RPMI8226 (cell line): ENCODE data around the gene TUBA3D.
"Not testable (repeated sequence)": the region's sequence is repeated elsewhere in the genome, so short reads cannot be mapped to it uniquely, and the experiment has no call there.

Source experiments
- DNase-seq: peaks from one replicate; pipeline ENCODE4 v3.0.0-alpha.2; 2015

Gene TUBA3D

DNA sequence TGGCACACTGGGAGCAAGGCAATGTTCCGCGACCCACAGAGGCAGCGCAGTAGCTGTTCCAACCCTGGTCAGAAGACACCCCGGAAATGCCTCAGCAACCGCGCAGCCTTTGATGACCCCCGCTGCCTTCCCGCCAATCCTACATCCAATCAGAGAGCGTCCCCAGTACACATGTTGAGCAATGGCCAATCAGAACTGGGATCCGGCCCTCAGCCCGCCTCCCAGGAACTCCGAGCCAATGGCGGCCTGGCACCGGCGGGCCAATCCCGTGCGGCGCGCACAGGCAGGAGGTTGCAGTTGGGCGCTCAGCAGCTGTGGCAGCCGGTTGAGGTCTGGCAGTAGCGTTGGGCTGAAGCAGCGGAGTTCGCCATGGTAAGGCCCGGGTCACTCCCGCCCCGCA is at the start of gene TUBA3D:
TSS of gene TUBA3D (plus strand) at position 289 of the 400 bp plus-strand sequence. CDS start at position 370, 81 bp downstream.
- no peak for DNase-seq

DNA sequence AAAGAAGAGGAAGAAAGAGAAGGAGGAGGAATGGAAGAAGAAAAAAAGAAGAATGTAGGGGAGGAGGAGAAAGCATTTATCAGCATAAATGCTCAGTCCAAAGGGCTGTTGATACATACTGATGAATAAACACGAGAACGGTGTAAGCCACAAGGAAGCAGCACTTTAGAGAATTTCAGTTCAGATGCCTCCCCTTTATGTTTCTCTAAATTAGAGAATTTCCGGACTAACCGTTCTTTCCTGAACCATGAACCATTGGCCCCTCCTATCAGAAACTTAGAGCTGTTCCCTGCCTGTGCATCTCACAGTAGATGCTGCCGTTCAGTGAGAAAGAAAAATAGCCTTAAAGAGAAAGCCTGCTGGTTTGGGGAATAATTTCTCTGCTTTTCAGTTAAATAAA is 49.2 kb upstream of the TUBA3D start:
- no peak for DNase-seq

- DNase-seq, result no peak
Observed at GRCh38 chr2:131431336-131431735, 44.6 kb upstream of the TUBA3D start.

DNA sequence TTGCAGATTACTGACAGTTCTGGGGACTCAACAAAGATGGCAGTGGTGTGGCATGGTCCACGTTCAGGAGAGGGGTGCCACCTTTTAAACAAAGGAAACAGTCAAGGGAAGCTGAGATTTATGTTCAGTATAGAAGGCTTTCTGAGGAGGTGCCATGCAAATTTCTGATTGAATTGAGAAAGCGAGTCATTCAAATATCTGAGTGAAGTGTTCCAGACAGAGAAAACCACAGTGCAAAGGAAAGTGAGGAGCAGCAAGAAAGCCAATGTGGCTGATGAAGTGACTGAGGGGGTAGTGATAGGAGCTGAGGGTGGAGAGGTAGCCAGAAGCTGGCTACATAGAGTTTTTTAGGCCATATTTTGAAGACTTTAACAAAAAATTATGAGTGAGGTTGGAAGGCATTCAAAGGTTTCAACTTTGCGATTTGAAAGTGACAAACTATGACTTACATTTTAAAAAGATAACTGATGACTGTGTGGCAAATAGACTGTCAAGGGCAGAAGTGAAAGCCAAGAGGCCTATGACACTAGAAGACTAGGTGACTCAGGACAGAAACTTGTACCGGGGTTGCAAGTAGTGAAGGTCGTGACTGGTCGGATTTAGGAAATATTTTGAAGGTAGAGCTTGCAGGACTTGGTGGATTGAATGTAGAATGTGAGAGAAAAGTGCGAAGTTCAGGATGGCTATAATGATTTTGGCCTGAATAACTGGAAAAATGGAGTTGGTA is 35.0 kb upstream of the TUBA3D start:
- DNase-seq, result not testable (repeated sequence)

GRCh38 chr2:131444736-131445514 is 31.0 kb upstream of the TUBA3D start:
- DNase-seq, result not testable (repeated sequence)

DNA sequence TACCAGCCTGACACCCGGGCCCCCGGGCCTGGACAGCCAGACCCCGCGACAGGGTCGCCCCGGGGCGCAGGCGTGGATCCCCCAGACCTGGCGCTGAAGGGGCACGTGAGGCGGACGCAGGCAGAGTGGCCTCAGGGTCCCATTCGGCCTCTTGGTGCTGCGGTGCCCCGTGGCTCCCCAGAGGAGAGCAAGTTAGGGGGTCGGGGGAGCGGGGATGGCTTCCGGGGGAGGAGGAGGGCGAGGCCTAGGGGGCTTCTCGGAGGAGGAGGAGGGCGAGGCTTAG is 30.5 kb upstream of the TUBA3D start:
- DNase-seq, result not testable (repeated sequence)

- no peak for DNase-seq
Observed at GRCh38 chr2:131445896-131446295, 30.0 kb upstream of the TUBA3D start.

DNA sequence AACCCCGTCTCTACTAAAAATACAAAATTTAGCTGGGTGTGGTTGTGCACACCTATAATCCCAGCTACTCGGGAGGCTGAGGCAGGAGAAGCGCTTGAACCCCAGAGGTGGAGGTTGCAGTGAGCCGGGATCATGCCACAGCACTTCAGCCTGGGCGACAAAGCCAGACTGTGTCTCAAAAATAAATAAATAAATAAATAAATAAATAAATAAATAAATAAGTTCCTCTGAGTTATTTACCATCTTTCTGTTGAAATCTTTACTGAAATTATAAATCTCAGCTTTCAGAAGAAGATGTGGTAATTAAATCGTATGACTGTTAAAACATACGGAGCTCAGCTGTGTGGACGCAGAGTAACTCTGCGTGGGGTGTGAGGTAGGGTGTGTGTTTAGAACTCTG is 27.9 kb upstream of the TUBA3D start:
- DNase-seq, result not testable (repeated sequence)

DNA sequence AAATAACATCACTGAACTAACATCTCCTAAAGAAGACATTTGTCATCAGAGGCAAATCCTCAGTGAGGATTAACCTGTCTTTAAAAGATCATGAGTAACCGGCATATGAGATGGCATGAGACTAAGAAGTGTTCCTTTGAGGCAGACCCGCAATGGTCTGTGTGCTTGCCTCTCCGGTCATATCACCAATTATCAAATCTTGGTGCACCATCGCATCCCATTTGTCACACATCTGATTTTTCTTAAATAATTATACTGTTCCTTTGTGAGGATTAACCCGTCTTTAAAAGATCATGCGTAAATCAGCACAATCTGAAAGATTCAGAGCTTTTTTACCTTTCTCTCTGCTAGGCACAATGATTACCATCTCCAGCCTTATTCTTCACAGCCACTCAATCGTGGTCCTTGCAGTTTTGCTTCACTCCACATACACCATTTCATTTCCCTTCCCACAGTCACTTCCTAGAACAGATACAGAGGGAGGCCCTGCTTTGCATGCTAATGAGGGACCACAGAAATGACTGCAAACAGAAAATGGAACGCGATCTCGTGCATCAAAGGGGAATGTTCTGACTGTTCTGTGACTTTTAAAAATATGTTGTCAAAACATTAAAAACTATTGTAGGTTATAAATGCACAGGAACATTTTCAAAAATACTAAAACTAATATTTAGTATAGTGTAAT is 24.5 kb upstream of the TUBA3D start:
- not testable (repeated sequence) for DNase-seq

GRCh38 chr2:131454914-131455313 is 21.0 kb upstream of the TUBA3D start:
- DNase-seq, result not testable (repeated sequence)

DNA sequence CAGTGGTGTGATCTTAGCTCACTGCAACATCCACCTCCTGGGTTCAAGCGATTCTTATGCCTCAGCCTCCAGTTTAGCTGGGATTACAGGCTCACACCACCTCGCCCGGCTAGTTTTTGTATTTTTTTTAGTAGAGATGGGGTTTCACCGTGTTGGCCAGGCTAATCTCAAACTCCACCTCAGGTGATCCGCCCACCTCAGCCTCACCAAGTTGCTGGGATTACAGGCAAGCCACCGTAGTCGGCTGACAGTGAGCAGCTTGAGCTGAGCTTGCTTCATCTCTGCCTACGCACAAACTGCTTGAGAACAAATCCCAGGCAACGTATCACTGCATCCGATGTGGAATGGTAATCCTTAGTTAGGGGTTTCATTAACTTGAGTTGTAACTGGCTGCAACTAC is 8.2 kb upstream of the TUBA3D start:
- not testable (repeated sequence) for DNase-seq

DNA sequence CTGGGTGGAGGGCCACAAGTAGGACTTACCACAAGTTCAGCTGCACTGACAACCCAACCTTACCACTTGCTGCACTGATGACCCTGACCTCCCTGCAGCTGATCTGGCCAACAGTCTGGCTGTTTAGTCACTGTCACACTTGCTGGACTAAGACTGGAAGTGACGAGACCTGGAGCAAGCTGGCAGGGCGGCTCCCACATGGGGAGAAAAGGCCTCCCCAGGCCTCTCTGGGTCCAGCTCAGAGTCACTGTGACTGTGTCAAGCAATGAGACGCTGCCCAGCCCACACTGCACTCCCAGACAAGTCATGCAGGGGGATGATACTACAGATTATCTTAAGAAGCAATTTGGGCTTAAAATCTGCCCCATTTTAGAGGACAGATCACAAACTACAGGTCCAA is 5.0 kb upstream of the TUBA3D start:
- DNase-seq, result not testable (repeated sequence)

- not testable (repeated sequence) for DNase-seq
Observed at GRCh38 chr2:131471624-131472023, 4.3 kb upstream of the TUBA3D start.

DNA sequence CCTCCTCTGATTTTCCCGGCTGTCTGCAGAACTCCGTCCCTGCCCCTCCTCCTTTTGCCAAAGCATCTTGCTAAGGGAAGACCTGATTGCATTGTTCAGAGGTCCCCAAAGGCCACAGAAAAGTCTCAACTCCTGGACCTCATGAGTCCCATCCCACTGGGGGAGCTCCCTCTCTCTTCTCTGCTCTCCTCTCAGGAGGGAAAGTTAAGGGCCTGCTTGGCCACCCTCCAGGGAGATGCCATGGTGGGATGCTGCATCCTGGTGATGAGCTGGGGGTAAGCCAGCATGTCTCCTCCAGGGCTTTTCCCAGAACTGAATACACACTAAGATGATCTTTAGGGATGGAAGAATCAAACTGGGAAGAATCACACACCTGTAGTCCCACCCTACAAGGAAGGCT is 2.7 kb upstream of the TUBA3D start:
- DNase-seq, result not testable (repeated sequence)

DNA sequence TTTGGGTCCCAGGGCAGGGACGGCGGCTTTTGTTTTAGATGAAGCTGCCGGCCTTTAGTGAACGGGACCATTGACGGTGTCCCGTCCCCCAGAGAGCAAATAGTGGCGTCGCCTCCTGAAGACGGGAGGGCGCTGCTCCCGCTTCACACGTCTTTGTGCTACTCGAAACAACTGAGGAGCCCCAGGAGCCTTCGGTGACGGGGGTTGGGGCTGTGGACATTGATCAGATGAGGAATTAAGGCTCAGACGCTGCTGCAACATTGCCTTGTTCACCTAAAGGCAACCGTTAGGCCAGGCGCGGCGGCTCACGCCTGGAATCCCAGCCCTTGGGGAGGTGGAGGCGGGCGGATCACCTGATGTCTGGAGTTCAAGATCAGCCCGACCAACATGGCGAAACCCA is 444 bp downstream of the TUBA3D start:
- not testable (repeated sequence) for DNase-seq

DNA sequence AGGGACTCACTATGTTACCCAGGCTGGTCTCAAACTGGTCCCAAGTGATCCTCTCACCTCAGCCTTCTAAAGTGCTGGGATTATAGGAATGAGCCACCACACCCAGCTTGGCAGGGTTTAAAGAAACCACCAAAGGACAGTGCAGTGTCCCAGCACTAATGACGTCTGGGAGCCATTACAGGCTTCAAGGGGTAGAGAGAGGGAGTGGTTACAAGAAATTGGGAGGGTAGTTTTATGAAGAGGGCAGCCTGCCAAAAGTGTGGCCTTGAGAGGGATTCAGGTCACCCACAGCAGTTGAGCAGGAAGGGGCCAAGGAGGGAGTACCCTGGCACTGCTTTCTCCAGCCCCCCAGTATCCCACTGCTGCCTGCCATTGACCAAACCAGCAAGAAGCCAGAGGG is 1.3 kb downstream of the TUBA3D start:
- DNase-seq, result not testable (repeated sequence)

GRCh38 chr2:131478074-131478849 is 2.3 kb downstream of the TUBA3D start:
- not testable (repeated sequence) for DNase-seq

DNA sequence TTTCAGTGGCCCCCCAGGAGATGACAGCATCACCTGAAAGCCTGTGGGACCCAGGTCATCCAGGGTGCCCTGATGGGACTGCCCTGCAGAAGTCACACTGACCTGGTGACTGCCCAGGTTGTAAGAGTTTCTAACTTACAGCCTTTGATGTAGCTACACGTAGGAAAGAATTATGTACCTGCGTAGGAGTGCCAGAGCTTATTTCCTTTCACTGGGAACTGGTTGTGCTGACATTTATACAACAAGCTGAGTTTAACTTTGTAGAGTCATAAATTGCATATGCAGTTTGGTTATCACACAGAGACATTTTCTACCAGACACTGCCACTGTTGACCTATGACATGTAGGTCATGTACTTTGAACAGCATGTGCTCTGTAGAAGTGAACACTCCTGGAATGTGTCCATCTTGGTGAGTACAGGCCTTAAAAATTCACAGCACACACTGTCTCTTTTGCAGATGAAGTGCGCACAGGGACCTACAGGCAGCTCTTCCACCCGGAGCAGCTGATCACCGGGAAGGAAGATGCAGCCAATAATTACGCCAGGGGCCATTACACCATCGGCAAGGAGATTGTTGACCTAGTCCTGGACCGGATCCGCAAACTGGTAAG is 3.0 kb downstream of the TUBA3D start:
- DNase-seq, result not testable (repeated sequence)

DNA sequence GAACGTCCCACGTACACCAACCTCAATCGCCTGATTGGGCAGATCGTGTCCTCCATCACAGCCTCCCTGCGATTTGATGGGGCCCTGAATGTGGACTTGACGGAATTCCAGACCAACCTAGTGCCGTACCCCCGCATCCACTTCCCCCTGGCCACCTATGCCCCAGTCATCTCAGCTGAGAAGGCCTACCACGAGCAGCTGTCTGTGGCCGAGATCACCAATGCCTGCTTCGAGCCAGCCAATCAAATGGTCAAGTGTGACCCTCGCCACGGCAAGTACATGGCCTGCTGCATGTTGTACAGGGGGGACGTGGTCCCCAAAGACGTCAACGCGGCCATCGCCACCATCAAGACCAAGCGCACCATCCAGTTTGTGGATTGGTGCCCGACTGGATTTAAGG is 4.4 kb downstream of the TUBA3D start:
- DNase-seq, result not testable (repeated sequence)

GRCh38 chr2:131482506-131483155 is 6.7 kb downstream of the TUBA3D start:
- not testable (repeated sequence) for DNase-seq

GRCh38 chr2:131483981-131484820 is 8.3 kb downstream of the TUBA3D start:
- DNase-seq, result not testable (repeated sequence)
